Choroid plexus epithelial cell (primary cell): Measurements from ENCODE around the gene ISG20.

Source experiments
- DNase-seq: peaks from one replicate; pipeline ENCODE4 v3.0.0-alpha.2; 2010; ENCODE audit warnings: low read depth
- H3K4me3 ChIP-seq: 2 replicates; pipeline ENCODE4 v1.5.1; 2011; ENCODE audit warnings: low read depth, mild to moderate bottlenecking, control low read depth, low read length, moderate library complexity
- CTCF ChIP-seq: conservative IDR thresholded peaks from 2 replicates; pipeline ENCODE4 v1.5.1; 2011; ENCODE audit warnings: low read depth, mild to moderate bottlenecking, control low read depth, inconsistent platforms, low read length, moderate library complexity

The ISG20 gene

GRCh38 chr15:88701561-88702095 lies 62.8 kb downstream of the ISG20 start:
- TF ChIP-seq CTCF, result peak; percentile 47
- DNase-seq, result peak; percentile 5
- no peak overlapping the region for H3K4me3 ChIP-seq

DNA sequence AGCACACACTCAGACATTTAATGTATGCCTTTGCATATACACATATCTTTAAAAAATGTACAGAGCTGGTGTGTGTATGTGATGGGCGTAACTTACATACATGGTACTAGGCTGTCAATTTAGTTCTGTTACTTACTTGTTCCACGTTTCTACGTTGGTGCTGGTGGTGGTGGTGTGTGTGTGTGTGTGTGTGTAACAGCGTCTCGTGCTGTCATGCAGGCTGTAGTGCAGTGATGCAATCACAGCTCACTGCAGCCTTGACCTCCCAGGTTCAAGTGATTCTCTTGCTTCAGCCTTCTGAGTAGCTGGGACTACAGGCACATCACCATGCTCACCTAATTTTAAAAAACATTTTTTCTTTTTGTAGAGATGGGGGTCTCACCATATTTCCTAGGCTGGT lies 64.2 kb downstream of the ISG20 start:
- peak; percentile 4 for DNase-seq
- no peak for TF ChIP-seq CTCF
- no peak overlapping the region for H3K4me3 ChIP-seq

GRCh38 chr15:88703533-88703932 lies 64.7 kb downstream of the ISG20 start:
- no peak overlapping the region for H3K4me3 ChIP-seq
- TF ChIP-seq CTCF, result no peak
- no peak for DNase-seq

- no peak for TF ChIP-seq CTCF
- DNase-seq, result peak; percentile 5
- peak overlapping the region; percentile 39 for H3K4me3 ChIP-seq
Measured at GRCh38 chr15:88704791-88705768, 66.3 kb downstream of the ISG20 start.

- TF ChIP-seq CTCF, result no peak
- H3K4me3 ChIP-seq, result no peak overlapping the region
Measured at GRCh38 chr15:88705769-88706165, 67.0 kb downstream of the ISG20 start.

More at GRCh38 chr15:88705769-88706165, 67.0 kb downstream of the ISG20 start:
- no peak for DNase-seq
